Stimulated activated CD4-positive, alpha-beta T cell treated with anti-CD3 and anti-CD28 coated beads, Interleukin-4, amount 100 ng/mL, for 1 hour (primary cell): ENCODE results near the gene RFK.
"Not testable (repeated sequence)": the region's sequence is repeated elsewhere in the genome, so short reads cannot be mapped to it uniquely, and the experiment has no call there.

Source experiments
- DNase-seq: peaks from one replicate; pipeline ENCODE4 v3.0.0-alpha.2; 2020

The RFK gene

GRCh38 chr9:76394195-76394959, at the start of gene RFK:
RFK (minus strand) TSS chr9:76394426; CDS start chr9:76394171, 255 bp downstream.
- DNase-seq: peak; percentile 96

- DNase-seq: no peak
Observed at GRCh38 chr9:76443887-76444286, 49.7 kb upstream of the RFK start.

GRCh38 chr9:76441551-76442322, 47.5 kb upstream of the RFK start:
- peak; percentile 23 for DNase-seq

GRCh38 chr9:76438841-76439588, 44.8 kb upstream of the RFK start:
- no peak for DNase-seq

GRCh38 chr9:76437017-76437699, 42.9 kb upstream of the RFK start:
- not testable (repeated sequence) for DNase-seq

- not testable (repeated sequence) for DNase-seq
Observed at GRCh38 chr9:76434897-76435296, 40.7 kb upstream of the RFK start.

- no peak for DNase-seq
Observed at GRCh38 chr9:76433836-76434235, 39.6 kb upstream of the RFK start.

GRCh38 chr9:76433406-76433805, 39.2 kb upstream of the RFK start:
- no peak for DNase-seq

- DNase-seq: no peak
Observed at GRCh38 chr9:76431601-76432000, 37.4 kb upstream of the RFK start.

- DNase-seq: no peak
Observed at GRCh38 chr9:76426807-76427419, 32.7 kb upstream of the RFK start.

- no peak for DNase-seq
Observed at GRCh38 chr9:76425677-76426453, 31.6 kb upstream of the RFK start.

GRCh38 chr9:76424491-76424890, 30.3 kb upstream of the RFK start:
- DNase-seq: no peak

GRCh38 chr9:76423216-76424177, 29.3 kb upstream of the RFK start:
- DNase-seq: no peak

GRCh38 chr9:76419782-76420380, 25.7 kb upstream of the RFK start:
- no peak for DNase-seq

- DNase-seq: no peak
Observed at GRCh38 chr9:76417394-76417793, 23.2 kb upstream of the RFK start.

GRCh38 chr9:76415731-76416130, 21.5 kb upstream of the RFK start:
- DNase-seq: no peak

- no peak for DNase-seq
Observed at GRCh38 chr9:76415154-76415553, 20.9 kb upstream of the RFK start.

- no peak for DNase-seq
Observed at GRCh38 chr9:76414661-76415060, 20.4 kb upstream of the RFK start.

GRCh38 chr9:76413658-76414057, 19.4 kb upstream of the RFK start:
- DNase-seq: no peak

- no peak for DNase-seq
Observed at GRCh38 chr9:76412638-76413037, 18.4 kb upstream of the RFK start.
